Measurements from ENCODE around the gene SLC46A3.
"Not testable (repeated sequence)": the region's sequence is repeated elsewhere in the genome, so short reads cannot be mapped to it uniquely, and the experiment has no call there.

The SLC46A3 gene

DNA sequence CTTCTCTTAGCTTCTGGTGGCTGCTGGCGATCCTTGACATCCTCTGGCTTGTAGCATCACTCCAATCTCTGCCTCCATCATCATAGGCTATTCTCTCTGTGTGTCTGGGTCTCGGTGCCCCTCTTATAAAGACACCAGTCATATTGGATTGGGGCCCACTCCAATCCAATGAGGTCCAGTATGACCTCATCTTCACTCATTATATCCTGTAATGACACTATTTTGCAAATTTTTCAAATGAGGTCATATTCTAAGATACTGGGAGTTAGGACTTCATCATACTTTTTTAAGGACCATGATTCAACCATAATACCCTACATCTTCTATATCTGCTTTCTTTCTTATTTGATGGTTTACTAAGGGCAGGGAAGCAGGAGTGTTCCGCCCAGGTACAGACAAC is 12.0 kb upstream of the SLC46A3 start:
- DNase-seq (ENCODE audit: low read depth) = no peak

DNA sequence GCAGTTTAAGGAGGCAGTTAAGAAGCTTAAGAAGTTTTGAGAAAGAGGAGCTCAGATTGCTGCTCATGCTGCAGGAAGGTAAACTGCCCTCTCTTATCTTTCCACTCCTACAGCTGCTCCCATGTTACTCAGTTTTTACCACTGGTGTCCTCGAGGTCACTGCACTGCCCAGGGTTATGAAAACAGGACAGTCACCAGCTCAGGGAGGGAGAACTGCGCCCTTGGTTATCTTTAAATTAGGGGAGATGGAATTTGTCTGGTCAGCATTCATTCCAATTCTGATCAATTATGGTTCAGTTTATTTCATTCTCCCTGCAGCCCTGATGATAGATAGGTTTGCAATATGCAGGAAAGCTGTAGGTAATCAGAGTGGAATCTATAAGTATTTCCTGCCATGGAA is 10.8 kb upstream of the SLC46A3 start:
- no peak for DNase-seq (ENCODE audit: low read depth)

DNA sequence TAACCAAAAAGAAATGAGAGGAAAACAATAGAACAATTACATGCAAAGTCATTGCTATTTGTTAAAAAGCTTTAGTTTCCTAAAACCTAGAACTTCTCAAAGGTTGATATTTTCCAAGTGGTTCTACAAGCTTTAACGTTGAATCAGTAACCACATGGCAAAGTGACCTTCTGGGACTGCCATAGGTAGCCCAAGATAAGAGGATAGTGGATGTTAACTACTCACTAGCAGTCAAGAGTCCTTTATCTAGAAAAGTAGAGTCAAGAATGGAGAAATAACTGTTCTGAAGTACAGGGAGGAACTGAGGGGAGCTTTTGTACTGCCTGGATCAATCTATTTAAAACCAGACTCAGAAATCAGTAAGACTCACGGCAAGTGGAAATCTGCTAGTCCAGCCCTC is 9.9 kb upstream of the SLC46A3 start:
- no peak for DNase-seq (ENCODE audit: low read depth)

DNA sequence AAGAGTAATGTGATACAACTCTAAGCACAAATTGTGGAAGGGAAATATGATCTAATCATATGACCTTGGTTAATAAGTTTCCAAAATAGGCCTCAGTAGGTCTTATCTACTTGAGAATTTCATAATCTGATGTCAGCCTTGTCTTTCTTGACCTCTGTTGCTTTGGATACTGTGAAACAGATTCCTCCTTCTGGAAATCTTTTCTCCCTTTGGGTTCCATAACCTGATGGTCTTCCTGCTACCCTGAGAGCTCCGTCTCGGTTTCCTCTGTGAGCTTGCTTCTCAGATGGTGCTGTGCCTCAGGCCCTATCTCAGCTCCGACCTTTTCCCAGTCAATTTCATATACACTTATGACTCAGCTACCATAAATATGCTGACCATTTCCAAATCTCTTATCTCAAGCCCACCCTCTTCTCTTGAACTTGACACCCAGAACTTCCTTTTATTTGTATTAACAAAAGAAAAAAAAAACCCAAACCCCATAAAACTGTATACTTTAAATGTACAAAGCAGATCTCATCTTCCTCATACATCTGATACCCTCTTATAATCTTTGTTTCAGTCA is 6.4 kb upstream of the SLC46A3 start:
- no peak for DNase-seq (ENCODE audit: low read depth)

DNA sequence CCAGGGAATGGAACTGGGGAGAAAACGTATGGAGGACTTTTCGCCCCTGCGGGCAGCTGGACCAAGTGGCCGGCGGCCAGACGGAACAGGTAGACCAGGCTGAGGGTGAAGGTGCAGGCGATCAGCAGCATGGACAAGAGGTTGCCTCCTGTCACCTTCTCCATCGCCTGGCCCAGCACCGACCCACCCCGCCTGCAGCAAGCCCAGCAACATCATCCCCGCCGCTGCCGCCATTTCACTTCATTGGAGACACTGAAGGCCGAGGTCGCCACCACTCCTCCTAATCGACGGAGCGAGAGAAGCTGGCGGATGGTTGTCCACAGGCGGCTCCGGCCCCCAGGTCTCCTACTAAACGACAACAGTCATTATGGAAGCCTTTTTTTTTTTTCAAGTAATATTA is 5.0 kb upstream of the SLC46A3 start:
- DNase-seq (ENCODE audit: low read depth) = no peak

DNA sequence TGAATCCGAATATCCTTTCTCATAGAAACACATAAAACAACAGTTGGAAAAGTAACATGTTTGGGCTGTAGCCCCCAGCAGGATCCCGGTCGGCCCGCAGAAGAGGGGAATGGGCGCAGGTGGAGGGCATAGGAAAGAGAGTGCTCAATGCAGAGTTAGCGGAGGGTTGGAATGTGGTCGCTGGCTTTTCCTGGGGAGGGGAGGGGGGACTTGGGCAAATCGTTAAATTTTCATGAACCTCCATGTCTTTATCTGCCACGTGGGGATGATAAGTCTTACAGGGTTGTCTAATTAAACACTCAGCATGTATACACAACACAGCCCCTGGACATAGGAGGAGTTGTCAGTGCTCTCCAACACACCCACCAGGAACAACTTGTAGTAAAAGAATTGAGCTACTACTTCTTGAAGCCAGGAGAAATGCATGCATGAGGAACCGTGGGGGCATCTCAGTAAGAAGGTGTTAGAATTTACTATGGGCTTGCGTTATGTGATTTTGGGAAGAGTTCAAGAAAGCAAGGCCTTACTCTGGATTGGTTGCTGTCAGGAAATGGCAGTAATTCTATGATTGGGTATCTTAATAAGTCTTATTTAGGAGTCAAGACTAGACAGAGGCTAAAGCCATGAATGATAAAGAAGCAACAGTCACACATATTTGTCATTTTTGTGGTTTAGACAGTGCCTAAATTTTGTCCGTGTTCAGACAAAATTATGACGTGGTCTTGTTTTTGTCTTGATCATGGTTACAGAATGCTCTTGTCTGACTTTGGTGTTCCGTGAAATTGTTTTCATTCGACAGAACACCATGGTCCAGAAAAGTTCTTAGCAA is 671 bp upstream of the SLC46A3 start:
- peak; percentile 82 for DNase-seq (ENCODE audit: low read depth)

DNA sequence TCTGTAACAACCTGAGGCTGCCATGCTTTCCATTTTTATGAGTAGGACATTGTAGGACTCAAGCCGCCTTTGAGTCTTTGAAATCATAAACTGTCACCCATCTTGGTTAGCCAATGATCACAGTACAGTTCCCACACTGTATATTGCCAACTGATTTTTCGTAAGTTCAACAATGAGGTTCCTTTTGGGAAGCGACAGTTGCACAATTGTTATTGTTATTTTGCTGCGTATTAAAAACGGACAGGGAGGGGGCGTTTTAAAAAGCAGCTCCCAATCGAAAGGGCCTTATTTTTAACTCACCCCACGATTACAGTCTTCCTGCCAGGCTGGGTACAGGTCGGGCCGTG is 601 bp downstream of the SLC46A3 start:
- peak; percentile 41 for DNase-seq (ENCODE audit: low read depth)

DNA sequence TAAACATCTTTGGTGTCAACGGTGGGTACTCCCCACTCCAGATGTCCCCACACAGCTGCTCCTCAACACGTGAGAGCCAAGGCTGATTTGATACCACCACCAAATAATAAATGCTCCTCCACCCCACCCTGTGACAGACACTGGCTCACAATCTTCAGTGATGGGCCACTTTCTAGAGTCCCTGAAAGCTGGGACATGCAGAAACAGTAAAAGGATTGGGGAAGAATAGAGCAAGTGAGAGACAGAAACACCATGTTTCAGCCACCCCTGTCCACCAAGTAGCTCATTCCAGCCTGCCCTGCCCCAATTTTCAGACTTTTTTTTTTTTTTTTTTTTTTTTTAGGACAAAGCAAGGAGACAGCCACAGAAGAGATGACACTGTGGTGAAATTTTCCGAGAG is 1.6 kb downstream of the SLC46A3 start:
- no peak for DNase-seq (ENCODE audit: low read depth)

DNA sequence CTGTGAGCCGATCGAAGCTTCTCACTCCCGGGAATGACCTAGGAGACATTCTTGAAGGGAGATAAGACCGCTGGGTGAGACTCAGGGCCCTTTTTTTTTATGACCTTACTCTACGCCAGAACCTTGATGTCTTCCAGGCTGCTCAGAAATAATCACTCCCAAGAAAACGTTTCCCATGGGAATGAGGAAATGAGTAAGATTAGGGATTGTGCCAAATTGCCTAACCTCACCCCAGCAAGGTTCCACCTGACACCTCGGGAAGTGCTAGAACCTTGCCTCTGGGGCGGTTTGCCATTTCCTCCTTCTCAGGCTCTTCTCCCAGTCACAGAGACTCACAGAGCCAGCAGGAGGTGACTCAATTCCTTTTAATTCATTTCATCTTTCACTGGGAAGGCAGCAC is 2.3 kb downstream of the SLC46A3 start:
- DNase-seq (ENCODE audit: low read depth) = peak; percentile 96

DNA sequence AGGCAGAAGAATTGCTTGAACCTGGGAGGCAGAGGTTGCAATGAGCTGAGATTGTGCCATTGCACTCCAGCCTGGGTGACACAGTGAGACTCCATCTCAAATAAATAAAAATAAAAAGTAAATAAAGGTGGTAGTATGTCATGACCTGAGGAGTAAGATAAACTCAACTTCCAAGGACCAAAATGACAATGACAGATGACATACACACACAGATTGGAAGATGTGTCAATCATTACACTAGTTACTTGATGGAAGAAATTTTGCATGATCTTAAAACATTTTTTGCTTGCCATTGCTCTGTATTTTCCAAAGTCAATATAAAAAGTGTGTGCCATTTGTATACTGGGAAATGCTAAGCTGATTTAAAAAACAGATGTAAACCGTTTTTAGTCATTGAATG is 4.1 kb downstream of the SLC46A3 start:
- peak; percentile 38 for DNase-seq (ENCODE audit: low read depth)

DNA sequence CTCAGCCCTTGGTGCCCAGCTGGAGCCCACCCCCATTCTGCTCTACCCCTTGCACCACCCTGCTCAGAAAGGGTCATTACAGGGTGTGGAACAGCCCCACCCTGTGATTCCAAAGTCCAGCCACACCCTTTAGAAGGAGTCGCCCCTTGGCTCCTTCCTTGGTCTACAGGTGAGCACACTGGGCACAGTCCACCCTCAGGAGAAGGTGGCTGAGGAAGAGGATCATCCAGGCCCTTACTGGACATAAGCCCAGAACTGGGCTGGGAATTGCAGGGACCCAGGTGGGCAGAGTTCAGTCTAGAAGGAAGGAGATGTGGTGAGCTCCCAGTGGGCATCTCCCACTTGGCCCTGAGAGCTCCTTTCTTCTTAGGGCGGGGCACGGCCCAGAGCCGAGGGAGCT is 8.6 kb downstream of the SLC46A3 start:
- DNase-seq (ENCODE audit: low read depth) = no peak

DNA sequence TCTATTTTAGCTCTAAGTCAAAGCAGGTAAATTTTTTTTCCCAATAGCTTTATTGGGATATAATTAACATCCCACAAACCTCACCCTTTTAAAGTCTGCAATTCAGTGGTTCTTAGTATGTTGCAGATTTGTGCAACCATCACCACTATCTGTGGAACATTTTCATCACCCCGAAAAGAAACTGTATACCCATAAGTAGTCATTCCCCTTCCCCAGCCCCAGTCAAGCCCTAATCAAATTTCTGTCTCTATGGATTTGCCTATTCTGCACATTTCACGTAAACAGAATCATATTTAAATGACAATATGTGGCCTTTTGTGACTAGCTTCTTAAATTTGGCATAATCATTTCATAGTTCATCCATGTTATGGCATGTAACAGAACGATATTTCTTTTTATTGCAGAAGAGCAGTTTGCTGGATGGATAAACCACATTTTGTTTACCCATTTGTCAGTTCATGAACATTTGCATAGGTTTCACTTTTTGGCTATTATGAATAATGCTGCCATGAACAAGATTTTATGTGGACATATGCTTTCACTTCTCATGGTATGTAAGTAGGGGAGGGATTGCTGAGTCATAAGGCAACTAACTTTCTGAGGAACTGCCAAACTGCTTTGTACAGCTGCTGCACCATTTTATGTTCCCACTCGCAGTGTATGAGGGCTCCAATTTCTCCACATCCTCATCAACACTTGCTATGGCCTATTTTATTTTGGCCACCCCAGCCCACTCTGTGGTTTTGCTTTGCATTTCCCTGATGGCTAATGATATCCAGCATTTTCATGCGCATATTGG is 10.9 kb downstream of the SLC46A3 start:
- peak; percentile 85 for DNase-seq (ENCODE audit: low read depth)

DNA sequence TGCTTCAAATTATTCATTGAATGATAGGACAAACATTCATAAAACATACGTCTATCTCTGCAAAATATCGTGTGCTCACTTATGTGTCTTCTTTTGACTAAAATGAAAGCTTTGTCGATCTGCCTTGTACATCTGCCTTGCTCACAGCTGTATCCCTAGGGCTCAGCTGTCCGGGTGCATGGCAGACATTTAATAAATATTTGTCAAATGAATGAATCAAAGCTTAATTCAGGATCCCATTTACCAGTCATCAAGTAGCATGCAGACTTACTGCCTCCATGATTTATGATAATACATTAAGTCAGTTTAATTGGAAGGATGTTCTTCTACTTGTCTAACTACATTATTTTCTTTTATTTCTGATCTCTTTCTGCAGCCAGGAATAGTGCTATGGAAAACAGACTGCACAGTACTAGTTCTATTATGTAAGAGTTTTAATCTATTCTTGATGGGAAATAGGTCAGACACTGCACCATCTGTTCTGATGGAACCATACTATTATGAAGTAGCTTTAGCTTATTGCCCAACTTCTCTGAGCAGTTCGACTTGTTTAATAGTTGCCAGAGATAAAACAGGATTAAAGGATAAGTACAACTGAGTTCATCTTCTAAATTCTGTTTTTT is 13.2 kb downstream of the SLC46A3 start:
- DNase-seq (ENCODE audit: low read depth) = no peak

DNA sequence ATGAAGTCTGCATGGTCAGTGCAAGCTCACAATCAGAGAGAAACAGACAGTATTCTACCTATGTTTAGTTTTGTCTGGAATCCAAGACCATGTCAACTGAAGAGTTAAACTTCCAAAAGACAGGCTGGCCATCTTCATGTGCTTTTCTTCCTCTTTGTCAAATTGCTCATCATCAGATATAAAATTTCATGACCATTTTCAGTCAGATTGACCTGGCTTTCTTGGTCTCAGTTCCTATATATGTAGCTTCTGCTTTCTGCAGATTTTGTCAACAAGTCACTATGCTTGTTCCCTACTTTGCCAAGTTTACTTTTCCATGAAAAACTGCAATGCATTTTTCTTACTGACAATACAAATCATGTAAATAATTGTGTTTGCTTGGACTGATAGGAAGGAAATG is 13.9 kb downstream of the SLC46A3 start:
- no peak for DNase-seq (ENCODE audit: low read depth)

DNA sequence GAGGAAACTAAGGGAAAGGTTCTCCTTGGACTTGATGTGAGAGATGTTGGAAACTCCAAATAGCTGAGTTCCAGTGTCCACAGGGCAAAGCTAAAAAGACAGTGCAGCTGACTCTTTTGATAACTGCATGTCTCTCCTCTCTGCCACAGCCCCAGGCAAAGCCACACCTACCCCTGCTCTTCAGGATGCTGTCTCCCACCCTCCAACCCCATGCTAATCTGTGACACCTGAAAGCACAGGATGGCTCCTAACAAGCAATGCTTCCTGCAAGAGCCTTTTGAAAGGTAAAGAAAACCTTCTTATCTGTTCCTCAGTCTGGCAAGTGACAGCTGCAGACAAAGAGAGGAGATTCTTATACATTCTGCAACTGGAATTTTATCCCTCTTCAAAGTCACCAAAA is 14.5 kb downstream of the SLC46A3 start:
- no peak for DNase-seq (ENCODE audit: low read depth)

DNA sequence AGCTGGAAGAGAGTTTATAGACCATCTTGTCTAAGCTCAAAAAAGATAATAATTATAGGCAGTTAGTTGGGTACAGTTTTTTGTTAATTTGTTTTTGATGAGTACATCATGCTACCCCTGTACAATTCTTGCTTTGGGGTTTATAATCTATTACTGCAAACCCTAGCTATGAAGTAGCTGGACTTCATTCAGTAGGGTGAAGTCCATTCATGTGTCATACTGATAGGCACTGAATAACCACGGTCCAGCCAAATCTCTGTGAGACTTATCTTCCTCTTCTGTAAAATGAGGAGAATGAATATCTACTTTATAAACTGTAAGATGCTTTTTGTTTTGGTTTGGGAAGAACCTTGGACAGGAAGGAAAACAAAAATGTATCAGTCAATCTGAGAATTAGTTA is 19.5 kb downstream of the SLC46A3 start:
- no peak for DNase-seq (ENCODE audit: low read depth)

DNA sequence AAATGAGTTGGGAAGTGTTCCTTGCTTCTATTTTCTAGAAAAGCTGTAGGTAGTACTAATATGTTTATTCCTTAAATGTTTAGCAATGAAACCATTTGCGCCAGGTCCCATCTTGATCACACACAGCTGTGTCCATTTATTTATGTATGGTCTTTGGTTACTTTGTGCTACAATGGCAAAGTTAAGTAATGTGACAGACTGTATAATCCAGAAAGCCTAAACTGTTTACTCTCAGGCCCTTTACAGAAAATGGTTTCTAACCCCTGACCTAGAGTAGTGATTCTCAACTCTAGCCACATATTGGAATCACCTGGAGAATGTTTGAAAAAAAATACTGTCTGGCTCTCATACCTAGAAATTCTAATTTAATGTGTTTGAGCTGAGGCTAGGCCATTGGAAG is 21.3 kb downstream of the SLC46A3 start:
- no peak for DNase-seq (ENCODE audit: low read depth)

DNA sequence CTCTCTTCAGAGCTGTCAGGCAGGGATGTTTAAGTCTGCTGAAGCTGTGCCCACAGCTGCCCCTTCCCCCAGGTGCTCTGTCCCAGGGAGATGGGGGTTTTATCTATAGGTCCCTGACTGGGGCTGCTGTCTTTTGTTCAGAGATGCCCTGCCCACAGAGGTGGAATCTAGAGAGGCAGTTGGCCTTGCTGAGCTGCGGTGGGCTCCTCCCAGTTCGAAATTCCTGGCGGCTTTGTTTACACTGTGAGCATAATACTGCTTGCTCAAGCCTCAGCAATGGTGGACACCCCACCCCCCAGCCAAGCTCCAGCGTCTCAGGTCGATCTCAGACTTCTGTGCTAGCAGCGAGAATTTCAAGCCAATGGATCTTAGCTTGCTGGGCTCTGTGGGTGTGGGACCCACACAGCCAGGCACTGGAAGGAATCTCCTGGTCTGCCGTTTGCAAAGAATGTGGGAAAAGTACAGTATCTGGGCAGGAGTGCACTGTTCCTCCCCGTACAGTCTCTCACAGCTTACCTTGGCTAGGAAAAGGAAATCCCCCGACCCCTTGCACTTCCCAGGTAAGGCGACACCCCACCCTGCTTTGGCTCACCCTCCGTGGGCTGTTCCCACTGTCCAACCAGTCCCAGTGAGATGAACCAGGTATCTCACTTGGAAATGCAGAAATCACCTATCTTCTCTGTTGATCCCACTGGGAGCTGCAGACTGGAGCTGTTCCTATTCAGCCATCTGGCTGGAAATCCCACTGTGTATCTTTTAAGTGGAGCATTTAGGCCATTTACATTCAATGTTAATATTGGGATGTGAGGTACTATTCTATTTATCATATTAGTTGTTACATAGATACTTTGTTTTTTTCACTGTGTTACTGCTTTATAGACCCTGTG is 24.9 kb downstream of the SLC46A3 start:
- DNase-seq (ENCODE audit: low read depth) = peak; percentile 57

DNA sequence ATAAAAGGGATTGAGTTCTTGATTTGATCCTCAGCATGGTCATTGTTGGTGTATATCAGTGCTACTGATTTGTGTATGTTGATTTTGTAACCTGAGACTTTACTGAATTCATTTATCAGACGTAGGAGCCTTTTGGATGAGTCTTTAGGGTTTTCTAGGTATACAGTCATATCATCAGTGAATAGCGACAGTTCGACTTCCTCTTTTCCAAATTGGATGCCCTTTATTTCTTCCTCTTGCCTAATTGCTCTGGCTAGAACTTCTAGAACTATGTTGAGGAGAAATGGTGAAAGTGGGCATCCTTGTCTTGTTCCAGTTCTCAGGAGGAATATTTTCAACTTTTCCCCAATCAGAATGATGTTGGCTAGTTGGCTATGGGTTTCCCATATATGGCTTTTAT is 32.9 kb downstream of the SLC46A3 start:
- no peak for DNase-seq (ENCODE audit: low read depth)

DNA sequence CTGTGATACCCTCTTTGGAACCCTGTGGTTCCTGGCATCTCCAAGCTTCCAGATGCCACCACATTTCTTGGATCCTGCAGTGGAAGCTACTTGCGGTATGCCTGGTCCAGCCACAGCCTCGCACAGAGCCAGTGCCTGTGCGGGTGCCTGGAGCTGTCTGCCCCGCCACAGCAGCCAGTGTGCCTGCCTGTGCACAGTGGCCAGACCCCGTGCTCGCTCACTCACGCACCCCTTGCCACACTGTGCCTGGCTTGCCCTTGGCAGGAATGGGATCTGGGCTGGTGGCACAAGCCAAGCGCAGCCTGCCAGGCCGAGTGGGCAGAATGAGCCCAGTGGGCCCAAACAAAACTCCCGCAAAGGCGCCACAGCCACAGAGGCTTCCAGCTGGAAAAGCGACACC is 33.7 kb downstream of the SLC46A3 start:
- no peak for DNase-seq (ENCODE audit: low read depth)

DNA sequence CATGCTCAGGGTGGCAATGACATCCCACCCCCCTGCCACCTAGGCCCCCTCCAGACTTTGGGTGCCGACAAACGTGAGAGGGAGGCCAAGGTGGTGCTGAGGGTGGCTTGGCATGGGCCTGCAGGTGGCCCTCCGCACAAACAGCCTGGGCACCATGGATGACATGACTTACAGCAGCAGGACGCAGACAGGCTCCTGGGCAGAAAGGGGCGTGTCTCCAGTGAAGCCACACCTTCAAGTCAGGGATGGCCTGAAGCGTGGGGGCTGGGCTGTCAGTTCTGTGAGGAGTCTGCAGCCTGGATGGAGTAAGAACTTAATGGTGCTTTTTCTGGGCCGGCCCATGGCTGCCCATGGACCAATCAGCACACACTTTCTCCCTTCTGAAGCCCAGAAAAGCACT is 34.5 kb downstream of the SLC46A3 start:
- DNase-seq (ENCODE audit: low read depth) = no peak

DNA sequence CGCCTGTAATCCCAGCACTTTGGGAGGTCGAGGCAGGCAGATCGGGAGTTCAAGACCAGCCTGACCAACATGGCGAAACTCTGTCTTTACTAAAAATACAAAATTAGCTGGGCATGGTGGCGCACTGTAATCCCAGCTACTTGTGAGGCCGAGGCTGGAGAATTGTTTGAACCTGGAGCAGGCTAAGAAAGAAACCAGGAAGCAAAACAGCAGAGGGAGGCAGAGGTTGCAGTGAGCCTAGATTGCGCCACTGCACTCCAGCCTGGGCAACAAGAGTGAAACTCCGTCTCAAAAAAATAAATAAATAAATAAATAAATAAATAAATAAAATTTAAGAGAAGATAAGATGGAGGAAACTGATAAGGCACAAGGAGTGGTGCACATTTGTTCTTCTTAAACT is 35.6 kb downstream of the SLC46A3 start:
- DNase-seq (ENCODE audit: low read depth) = not testable (repeated sequence)
